Measurements from ENCODE around the gene HOOK1.

The HOOK1 gene

GRCh38 chr1:59779949-59780348, 34.8 kb upstream of the HOOK1 start:
- no peak for TF ChIP-seq TAF1 (IDR thresholded peaks at IDR 0.05; ENCODE audit: borderline replicate concordance, insufficient read depth, low read length)
- no peak for TF ChIP-seq POLR2AphosphoS5 (IDR thresholded peaks at IDR 0.05; ENCODE audit: low read depth, low read length)
- no peak for TF ChIP-seq REST (IDR thresholded peaks at IDR 0.05; ENCODE audit: insufficient read depth in 1 of 2, low read depth in 2 of 2, low read length in 2 of 2)

- TF ChIP-seq FOXP2 (optimal IDR thresholded peaks at IDR 0.05; ENCODE audit: borderline replicate concordance, extremely low read depth, extremely low read length, insufficient read depth) = no peak
- no peak for TF ChIP-seq POLR2AphosphoS5 (IDR thresholded peaks at IDR 0.05; ENCODE audit: low read depth, low read length)
- TF ChIP-seq TAF1 (IDR thresholded peaks at IDR 0.05; ENCODE audit: borderline replicate concordance, insufficient read depth, low read length) = no peak
- TF ChIP-seq SIN3A (IDR thresholded peaks at IDR 0.05; ENCODE audit: borderline replicate concordance, insufficient read depth, low read length) = no peak
- no peak for TF ChIP-seq REST (IDR thresholded peaks at IDR 0.05; ENCODE audit: insufficient read depth in 1 of 2, low read depth in 2 of 2, low read length in 2 of 2)
Measured at GRCh38 chr1:59788825-59789224, 25.9 kb upstream of the HOOK1 start.

DNA sequence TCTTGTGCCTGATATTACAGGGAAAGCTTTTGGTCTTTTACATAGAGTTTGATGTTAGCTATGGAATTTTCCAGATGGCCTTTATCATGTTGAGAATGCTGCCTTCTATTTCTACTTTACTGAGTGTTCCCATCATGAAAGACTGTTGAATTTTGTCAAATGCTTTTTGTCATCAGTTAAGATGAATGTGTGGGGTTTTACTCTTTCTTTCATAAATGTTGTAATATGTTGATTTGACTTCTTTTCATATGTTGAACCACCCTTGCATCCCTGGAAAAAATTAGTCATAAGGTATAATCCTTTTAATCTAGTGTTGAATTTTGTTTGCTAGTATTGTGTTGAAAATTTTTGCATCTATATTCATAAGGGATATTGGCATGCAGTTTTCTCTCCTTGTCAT, 16.1 kb upstream of the HOOK1 start:
- TF ChIP-seq REST (IDR thresholded peaks at IDR 0.05; ENCODE audit: insufficient read depth in 1 of 2, low read depth in 2 of 2, low read length in 2 of 2) (no peak), POLR2AphosphoS5 (IDR thresholded peaks at IDR 0.05; ENCODE audit: low read depth, low read length) (no peak), TAF1 (IDR thresholded peaks at IDR 0.05; ENCODE audit: borderline replicate concordance, insufficient read depth, low read length) (no peak), SIN3A (IDR thresholded peaks at IDR 0.05; ENCODE audit: borderline replicate concordance, insufficient read depth, low read length) (no peak), FOXP2 (optimal IDR thresholded peaks at IDR 0.05; ENCODE audit: borderline replicate concordance, extremely low read depth, extremely low read length, insufficient read depth) (no peak)

DNA sequence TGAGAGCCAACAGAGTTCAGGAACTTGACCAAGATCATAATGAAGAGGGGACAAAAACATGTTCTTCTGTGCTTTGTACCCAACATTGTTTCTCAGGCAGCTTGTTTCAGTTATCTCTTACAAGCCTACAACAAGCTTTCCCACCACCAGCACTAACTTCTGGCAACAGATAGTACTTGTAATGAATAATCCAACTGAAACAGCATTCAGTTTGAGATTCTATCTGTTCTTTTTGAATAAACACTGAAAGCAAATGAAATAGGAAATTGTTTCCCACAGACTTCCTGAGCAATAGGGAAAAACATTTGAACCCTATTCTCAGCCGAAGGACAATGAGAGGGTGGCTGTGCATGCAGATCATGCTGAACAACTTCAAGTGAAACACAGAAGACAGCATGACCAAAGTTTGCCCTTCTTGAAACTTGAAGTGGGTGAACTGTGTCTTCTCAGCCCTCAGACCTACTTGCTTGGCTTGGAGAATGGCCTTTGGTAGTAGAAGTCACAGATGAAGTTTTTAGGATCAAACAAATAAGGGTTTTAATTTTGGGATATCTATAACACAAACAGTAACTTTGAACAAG, 11.2 kb upstream of the HOOK1 start:
- TF ChIP-seq REST (IDR thresholded peaks at IDR 0.05; ENCODE audit: insufficient read depth in 1 of 2, low read depth in 2 of 2, low read length in 2 of 2) (no peak), FOXP2 (optimal IDR thresholded peaks at IDR 0.05; ENCODE audit: borderline replicate concordance, extremely low read depth, extremely low read length, insufficient read depth) (no peak), TAF1 (IDR thresholded peaks at IDR 0.05; ENCODE audit: borderline replicate concordance, insufficient read depth, low read length) (no peak), SIN3A (IDR thresholded peaks at IDR 0.05; ENCODE audit: borderline replicate concordance, insufficient read depth, low read length) (no peak), POLR2AphosphoS5 (IDR thresholded peaks at IDR 0.05; ENCODE audit: low read depth, low read length) (no peak)

DNA sequence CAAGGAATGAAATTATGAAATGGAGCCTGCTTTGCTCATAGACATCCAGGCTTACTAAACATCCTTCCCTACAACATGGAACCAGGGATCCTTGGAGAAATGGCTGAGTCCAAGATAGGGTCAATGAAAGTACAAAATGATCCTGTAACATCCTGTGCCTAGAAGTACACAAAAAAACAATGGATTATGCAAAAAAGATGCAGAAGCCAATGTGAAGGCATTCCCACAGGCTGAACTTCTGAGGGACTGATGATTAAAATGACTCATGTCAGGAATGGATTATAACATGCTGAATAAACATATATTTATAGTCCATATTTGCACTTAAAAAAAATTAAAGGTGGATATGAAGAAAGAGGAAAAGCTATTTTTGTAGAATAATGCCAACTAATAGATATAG, 10.4 kb upstream of the HOOK1 start:
- TF ChIP-seq POLR2AphosphoS5 (IDR thresholded peaks at IDR 0.05; ENCODE audit: low read depth, low read length) (no peak), TAF1 (IDR thresholded peaks at IDR 0.05; ENCODE audit: borderline replicate concordance, insufficient read depth, low read length) (no peak), FOXP2 (optimal IDR thresholded peaks at IDR 0.05; ENCODE audit: borderline replicate concordance, extremely low read depth, extremely low read length, insufficient read depth) (no peak), REST (IDR thresholded peaks at IDR 0.05; ENCODE audit: insufficient read depth in 1 of 2, low read depth in 2 of 2, low read length in 2 of 2) (no peak), SIN3A (IDR thresholded peaks at IDR 0.05; ENCODE audit: borderline replicate concordance, insufficient read depth, low read length) (no peak)

Measured in PFSK-1 (cell line).